Measurements from ENCODE around the gene PICK1.

PICK1 gene

GRCh38 chr22:38042488-38042790 lies 14.8 kb upstream of the PICK1 start:
- TF ChIP-seq CTCF (IDR thresholded peaks at IDR 0.05; ENCODE audit: extremely low read depth, insufficient read depth, missing control alignments): no peak
- in situ Hi-C loops (cut with MboI; ENCODE audit: low pct_unique_long_range_greater_than_20kb, low sequenced_read_pairs, unreplicated experiment): no loop called here
- no peak for DNase-seq (ENCODE audit: low spot score)

DNA sequence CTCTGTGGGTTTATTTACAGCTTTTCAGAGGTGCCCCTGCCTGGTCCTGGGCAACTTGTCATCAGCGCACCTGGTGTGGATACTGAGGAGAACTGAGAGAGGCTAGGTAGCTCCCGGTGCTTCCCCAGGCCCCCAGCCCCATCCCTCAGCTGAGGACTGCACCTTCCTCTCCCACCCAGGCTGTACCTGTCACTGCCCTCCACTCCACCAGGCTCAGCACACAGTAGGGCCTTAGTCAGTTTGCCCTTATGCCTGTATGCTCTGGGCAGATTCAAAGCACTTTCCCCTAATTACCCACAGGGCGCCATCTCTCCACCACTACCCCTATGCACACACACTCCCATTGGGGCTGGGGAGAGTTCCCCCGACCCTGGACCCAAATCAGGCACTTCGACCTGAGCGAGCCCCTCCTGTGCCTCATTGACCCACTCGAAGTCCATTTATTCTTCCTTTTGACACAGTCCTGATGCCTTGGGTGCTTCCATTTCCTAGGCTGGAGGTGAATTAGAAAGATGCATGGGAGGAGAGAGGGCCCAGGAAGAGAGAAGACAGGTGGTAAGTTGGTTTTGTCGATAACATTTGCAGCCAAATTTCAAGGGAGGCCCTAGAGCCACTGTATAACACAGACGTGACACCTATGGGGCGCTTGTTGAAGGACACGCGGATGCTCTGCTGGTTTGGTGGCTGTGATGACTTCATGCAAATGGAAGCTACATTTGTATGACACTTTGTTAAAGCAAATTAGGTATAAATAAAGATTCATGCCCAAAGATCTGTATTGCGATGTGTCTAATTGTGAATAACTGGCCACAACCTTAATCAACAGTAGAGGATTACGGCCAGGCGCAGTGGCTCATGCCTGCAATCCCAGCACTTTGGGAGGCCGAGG lies 13.8 kb upstream of the PICK1 start:
- TF ChIP-seq CTCF (IDR thresholded peaks at IDR 0.05; ENCODE audit: extremely low read depth, insufficient read depth, missing control alignments): no peak
- in situ Hi-C loops (cut with MboI; ENCODE audit: low pct_unique_long_range_greater_than_20kb, low sequenced_read_pairs, unreplicated experiment): no loop called here
- no peak for DNase-seq (ENCODE audit: low spot score)

GRCh38 chr22:38046070-38046748 lies 11.0 kb upstream of the PICK1 start:
- no peak for DNase-seq (ENCODE audit: low spot score)
- in situ Hi-C loops (cut with MboI; ENCODE audit: low pct_unique_long_range_greater_than_20kb, low sequenced_read_pairs, unreplicated experiment): no loop called here
- no peak for TF ChIP-seq CTCF (IDR thresholded peaks at IDR 0.05; ENCODE audit: extremely low read depth, insufficient read depth, missing control alignments)

- in situ Hi-C loops (cut with MboI; ENCODE audit: low pct_unique_long_range_greater_than_20kb, low sequenced_read_pairs, unreplicated experiment): loop anchor here (10.0 kb wide), 1 partner anchor 545 kb away; no protein-coding TSS in a partner anchor
- no peak for TF ChIP-seq CTCF (IDR thresholded peaks at IDR 0.05; ENCODE audit: extremely low read depth, insufficient read depth, missing control alignments)
- no peak for DNase-seq (ENCODE audit: low spot score)
Measured at GRCh38 chr22:38049812-38050619, 7.2 kb upstream of the PICK1 start.

DNA sequence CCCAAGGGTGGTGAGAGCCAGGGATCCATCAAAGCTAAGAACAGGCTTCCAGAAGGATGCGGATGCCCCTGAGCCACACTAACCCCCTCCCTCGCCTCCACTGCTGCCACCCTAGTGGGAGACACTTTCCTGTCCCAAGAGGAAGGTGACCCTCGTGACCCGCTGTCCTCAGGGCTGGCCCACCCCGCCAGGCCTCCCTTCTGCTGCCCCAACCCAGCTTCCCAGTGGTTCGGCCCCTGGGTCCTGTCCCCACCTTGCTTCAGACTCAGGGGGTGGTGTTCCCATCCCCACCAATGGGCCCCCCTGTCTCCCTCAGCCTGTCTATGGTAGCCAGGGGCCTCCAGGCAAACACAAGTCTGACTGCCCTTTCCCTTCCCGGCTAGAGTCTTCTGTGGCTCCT lies 6.5 kb upstream of the PICK1 start:
- no peak for DNase-seq (ENCODE audit: low spot score)
- in situ Hi-C loops (cut with MboI; ENCODE audit: low pct_unique_long_range_greater_than_20kb, low sequenced_read_pairs, unreplicated experiment): loop anchor here (10.0 kb wide), 1 partner anchor 544 kb away; no protein-coding TSS in a partner anchor

More for the DNA sequence above, 6.5 kb upstream of the PICK1 start:
- TF ChIP-seq CTCF (IDR thresholded peaks at IDR 0.05; ENCODE audit: extremely low read depth, insufficient read depth, missing control alignments): no peak
